ENCODE data around the gene TMEM131L.

The TMEM131L gene

DNA sequence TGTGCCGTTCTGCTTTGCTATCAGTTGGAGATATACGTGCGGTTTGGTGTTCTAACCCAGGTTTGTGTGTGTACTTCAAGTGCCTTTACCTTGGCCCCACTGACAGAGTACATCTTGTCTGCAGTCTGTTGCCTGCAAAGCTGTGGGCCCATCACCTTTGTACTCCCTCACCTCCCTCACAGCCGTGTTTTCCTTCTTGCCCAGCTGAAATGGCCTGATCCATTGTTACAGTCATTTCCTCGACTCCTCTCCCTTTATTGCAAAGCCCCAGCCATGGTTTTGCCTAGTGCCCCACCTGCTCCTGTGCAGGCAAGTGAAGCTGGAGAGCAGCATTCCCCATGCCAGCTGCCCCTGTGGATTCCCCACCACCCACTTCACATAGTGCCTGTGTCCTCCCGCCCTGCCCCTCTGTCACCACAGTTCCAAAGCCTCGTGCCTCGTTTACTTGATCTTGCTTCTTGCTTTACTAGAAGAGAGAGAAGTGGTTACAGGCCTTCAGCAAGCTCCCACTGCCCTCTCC lies 162.7 kb downstream of the TMEM131L start:
- no peak for DNase-seq

DNA sequence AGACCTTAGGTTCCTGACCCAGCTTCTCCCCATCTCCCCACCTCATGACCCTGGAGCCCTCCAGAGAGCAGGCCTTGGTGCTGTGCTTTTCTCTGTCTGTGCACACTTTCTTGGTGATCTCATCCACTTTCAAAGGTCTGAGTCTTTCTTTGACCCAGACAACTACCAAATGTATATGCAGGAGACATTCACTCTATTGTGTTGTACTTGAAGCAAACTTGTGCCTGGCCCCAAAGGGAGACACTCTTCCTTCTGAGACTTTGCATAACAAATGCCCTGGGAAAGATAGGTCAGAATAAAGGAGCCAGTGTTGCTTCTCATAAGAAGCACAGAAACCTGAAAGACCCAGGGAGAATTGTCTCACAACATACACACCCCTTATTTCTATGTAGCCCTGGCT lies 163.6 kb downstream of the TMEM131L start:
- DNase-seq, result no peak

DNA sequence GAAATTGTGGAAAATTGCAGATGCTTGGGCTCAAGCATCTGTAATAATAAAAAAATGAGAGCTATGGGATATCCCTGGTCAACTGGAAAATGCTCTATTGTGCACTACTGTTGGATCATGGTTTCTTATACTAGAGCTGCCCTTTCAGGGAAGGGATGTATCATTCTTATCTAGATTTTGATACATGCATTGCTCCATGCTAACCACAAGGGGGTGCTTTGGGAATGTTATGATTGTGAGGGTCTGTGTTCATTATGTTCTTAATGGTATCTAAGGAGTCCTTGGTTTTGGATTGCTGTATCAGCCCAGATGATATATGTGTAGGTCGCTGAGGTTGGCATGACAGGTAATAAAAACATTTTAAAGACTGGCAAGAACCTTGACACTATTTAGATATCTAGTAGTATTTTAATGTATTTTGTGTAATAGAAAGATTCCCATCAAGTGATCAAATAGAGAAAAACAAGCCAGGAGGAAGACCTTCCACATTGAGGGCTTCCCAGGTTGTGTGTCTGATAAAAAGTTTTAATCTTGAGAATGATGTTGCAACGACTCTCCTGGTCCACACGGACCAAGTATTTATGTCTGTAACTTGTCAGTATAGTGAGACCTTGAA lies 168.7 kb downstream of the TMEM131L start:
- peak; percentile 26 for DNase-seq

DNA sequence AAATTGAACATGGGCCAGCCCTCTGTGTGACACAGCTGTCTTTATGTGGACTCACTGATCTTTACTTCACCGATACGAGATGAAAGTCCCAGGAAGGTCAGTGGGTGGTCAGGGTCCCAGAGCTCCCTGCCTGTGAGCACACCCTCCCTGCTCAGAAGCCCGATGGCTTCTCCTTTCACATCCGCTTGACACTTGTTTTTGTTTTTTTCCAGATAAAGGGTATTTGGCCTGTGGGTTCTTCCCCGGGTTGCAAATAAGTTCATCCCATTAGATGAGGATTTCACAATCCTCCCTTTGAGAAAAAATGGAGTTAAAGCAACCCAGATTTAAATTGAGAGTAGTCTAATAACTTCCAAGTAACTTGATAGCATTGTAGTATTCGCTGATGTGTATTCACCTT lies 169.7 kb downstream of the TMEM131L start:
- DNase-seq, result no peak

DNA sequence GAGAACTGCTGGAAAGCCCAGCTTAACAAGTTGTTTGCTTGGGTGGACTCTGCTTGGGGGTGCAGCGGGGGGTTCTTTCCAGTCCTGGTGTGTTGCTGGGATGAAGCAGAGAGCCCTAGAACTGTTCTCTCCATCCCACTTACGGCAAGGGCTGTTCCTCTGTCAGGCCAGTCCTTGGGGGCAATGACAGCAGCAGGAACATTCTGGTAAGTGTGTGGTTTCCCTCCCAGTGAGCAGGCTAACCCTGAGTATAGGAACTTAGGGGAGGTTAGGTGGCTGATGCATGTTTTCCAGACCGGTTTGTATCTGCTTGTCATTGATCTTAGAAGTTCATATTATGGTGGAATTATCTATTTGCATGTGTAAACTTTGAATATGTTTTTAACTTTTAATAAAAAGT lies 171.0 kb downstream of the TMEM131L start:
- DNase-seq, result no peak

DNA sequence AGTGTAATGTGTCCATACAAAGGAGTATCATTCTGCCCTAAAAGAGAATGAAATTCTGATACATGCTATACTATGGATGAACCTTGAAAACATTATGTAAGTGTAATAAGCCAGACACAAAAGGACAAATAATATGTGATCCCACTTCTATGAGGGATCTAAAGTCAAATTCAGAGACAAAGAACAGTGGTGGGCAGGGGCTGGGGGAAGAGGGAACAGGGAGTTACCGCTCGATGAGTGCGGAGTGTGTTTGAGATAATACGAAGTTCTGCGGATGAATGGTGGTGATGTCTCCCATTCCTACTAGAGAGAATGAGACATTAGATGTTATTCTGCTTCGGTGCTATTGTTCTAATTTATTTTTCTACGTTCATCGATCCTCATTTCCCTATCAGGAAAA lies 171.9 kb downstream of the TMEM131L start:
- DNase-seq, result no peak

DNA sequence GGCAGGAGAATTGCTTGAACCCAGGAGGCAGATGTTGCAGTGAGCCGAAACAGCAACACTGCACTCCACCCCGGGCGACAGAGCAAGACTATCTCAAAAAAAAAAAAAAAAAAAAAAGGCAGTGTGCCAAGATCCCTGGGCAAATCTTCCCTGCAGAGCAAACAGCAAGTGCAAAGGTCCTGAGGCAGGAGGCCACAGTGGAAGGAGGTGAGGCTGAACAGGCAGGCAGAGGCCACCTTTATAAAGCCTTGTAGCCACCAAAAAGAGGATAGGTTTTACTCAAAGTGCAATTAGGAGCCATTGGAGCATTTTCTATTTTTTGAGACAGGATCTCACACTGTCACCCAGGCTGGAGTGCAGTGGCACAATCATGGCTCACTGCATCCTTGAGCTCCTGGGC lies 172.8 kb downstream of the TMEM131L start:
- no peak for DNase-seq

DNA sequence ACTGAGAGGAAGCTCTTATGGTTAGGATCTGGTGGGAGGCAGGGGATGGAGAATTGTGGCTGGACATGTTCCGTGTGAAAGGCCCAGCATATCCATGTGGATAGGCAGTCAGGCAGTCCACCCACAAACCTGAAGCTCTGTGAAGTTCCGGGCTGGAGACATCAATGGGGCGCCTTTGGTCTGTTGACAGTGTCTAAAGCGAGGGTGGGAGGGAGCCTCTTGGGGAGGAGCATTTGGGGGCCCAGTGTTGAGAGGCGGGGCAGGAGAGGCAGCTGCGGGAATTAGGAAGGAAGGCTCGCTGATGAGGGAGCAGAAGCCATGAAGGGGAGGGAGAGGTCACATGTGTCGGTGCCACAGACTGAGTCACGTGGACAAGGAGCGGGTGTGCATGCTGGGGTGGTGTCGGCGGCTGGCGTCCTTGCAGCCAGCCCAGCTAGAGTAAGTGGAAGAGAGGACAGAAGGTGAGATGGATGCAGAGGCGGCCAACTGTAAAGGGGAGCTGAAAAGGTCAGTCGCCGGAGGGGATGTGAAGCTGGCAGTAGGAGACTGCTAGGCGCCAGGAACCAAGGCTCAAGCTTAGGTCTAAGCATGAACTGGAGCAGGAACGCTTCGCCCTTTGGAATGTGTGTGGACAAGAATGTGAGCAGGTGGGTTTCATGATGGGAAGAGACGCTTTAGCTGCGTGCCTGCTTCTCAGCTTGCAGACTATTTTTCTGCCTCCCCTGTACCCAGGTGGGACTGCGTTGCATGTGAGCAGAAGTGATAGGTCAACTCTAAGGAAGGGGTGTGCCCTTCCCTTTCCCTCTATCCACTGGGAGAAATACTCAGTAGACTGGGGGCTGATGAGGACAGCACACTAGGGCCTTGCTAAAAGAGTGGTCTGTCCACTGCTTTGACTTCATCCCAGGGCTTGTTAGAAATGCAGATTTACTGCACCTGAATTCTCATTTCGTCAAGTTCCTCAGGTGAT lies 174.0 kb downstream of the TMEM131L start:
- no peak for DNase-seq

DNA sequence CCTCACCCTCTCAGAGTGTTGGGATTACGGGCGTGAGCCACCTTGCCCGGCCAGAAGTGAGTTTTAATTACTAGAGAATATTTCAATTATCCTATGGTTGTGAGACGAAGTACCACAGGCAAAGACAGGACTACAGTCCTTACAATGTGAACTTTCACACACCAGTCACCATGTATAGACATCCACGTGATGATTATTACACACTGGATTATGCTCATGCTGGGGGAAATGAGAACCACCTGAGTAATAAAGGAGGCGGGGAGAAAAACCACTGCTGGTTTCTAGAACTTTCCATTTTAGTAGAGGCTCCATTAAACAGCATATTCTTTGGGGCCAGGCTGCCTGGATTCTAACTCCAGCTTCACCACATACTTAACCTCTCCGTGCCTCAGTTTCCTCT lies 175.4 kb downstream of the TMEM131L start:
- no peak for DNase-seq

DNA sequence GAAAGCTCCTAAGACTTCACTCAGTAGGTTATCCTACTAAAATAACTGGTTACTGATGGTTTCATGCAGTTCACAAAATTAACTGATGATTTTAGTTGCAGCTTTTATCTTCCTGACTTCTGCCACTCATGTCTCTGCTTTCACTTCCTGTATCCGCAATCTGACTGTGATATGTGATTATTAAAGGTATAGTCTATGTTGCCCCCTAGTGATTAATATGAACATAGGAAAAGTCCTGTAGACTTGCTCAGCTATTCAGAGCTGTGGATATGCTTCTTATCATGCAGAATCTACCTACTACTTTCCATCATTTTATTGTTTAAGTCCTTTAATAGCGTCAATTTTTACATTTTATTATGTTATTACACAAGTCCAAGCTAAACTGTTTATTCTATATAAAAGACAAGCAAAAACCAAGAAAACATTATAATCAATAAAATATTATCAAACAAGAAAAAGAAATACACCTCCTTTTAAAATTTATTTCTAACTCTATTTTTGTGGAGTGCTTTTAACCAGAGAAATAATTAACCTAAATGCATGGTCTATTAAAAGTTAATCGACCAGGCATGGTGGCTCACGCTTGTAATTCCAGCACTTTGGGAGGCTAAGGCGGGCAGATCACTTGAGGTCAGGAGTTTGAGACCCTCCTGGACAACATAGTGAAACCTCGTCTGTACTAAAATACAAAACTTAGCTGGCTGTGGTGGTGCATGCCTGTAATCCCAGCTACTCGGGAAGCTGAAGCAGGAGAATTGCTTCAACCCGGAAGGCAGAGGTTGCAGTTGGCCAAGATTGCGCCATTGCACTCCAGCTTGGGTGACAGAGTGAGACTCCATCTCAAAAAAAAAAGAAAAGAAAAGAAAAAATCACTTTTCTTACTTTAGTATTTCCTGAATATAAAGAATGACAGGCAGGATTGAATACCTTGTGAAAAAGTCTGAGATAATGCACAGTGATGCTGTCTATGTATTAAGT lies 177.5 kb downstream of the TMEM131L start:
- peak; percentile 67 for DNase-seq

DNA sequence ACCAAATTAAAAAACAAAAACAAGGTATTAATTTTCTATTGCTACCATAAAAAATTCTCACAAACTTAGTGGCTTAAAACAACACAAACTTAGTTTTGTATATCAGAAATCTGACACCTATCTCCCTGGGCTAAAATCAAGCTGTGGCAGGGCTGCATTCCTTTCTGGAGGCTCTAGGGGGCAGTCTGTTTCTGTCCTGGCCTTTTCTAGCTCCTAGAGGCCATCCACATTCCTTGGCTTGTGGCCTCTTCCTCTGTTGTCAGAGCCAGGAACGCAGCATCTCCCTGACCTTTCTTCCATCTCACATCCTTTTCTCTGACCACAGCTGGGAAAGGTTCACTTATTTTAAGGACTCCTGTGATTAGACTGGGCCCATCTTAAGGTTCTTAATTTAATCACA lies 179.0 kb downstream of the TMEM131L start:
- DNase-seq, result no peak

DNA sequence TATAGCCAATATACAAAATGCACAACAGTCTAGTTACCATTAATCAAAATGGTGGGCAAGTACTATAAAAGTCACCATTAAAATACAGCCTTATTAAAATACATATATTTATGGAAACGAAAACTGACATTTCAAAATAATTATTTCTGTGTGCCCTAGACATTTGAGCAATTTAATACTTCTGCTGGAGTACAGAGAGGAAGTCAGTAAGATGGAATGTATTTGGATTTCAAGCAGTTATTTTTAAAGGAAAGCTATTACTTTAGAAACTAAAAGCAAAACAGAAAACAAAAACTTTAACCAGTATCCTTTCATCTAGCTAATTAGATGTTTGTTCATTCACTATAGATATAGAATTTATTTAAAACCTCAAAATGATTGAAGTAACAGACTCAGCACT lies 180.1 kb downstream of the TMEM131L start:
- no peak for DNase-seq

DNA sequence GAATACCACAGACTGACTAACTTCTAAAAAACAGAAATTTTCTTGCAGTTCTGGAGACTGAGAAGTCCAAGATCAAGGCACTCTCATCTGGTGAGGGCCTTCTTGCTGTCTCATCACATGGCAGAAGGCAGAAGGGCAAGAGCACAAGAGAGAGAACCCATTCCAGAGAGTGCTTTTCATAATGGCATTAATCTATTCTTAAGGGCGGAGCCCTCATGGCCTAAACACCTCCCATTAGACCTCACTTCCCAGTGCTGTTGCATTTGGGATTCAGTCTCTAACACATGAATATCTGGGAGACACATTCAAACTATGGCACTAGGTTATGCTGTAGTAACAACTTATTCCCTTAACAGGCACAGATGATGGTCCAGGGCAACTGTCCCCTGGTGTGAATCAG lies 180.8 kb downstream of the TMEM131L start:
- no peak for DNase-seq

DNA sequence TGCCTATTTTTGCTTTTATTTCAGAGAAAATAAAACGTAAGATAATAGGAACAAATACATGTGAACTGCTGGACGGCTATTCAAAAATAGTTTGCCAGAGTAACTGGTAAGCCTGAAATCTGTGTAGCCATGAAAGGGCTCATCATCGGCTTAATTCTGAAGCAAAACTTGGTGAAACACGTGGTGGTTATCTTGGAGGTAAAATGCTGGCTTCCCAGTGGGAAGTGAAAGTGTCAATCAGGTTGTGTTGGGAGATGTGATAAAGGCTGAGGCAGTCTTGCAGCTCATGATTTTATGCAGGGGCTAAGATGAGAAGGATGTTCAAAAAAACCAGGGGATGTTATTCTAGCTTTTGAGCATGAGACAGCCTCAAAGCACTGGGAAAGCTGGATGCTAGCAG lies 181.8 kb downstream of the TMEM131L start:
- no peak for DNase-seq

DNA sequence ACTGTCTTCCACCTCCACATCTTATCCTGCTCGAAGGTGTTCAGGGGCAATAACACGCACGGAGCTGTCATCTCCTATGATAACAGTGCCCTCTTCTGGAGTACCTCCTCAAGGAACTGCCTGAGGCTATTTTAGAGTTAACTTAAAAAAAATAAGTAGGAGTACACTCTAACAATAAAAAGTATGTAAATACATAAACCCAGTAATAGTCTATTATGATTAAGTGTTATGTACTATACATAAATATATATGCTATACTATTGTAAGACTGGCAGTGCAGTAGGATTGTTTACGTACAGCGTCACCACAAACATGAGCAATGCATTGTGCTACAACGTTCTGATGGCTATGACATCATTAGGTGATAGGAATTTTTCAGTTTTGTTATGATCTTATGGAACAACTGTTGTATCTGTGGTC lies 183.4 kb downstream of the TMEM131L start:
- peak; percentile 58 for DNase-seq

DNA sequence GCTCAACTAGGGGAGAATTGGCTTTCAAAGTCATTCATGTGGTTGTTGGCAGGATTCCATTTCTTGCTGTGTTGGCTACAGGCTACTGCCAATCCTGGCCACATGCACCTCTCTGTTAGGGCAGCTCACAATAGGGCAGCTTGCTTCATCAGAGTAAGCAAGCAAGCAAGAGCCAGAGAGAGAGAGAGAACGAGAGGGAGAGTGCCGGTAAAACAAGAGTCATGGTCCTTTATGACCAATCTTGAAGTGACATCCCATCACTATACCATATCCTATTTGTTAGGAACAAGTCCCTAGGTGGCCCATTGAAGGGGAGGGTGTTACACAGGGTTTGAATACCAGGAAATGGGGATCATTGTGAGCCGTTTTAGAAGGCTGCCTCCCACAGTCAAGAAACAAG lies 185.0 kb downstream of the TMEM131L start:
- no peak for DNase-seq

DNA sequence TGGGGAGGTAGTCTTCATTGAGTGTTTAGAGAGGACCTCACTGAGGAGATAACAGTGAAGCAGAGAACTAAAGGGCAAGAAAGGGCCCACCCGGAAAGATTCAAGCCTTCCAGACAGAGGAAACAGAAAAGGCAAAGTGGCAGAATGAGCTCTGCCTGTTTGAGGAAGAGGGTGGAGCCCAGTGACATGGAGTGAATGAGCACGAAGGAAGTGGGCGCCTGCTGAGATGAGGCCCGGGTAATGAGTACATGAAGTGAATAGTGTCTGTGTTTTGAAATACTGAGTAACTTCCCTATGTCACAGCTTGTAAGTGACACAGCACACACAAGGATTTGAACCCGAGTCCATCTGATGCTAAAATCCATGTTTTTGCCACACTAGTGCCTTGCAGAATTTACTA lies 185.4 kb downstream of the TMEM131L start:
- DNase-seq, result no peak

DNA sequence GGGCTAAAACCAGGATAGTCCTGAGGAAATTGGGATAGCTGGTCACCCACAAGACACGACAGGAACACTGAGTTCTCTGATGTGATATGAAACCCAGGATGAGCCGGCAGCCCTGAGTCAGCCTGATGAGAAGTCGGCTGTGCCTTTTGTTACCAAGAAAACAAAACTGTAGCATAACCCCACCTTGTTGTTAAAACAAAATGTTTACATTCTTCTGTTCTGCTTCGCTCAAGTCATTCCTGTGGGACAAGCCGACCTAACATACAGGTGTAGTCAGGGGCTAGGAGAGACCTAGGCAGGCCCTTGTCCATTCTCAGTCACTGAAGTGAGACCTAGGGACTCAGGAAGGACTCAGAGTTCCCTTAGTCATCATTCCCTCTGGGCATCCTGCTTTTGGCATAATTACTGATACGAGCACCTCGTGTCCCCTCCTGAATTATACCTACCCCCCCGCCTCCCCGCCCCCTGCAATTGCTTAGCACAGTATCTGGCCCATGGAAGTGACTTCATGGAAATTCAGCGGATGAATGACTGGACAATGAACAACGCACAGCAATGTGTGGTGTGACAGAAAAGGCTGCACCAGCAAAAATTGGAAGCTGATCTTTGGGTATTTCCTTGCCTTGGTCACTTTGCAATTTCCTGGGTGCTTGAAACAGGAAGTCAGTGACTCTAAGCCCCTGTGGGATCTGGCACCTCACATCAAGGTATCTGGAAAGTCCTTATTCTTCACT lies 186.1 kb downstream of the TMEM131L start:
- no peak for DNase-seq

DNA sequence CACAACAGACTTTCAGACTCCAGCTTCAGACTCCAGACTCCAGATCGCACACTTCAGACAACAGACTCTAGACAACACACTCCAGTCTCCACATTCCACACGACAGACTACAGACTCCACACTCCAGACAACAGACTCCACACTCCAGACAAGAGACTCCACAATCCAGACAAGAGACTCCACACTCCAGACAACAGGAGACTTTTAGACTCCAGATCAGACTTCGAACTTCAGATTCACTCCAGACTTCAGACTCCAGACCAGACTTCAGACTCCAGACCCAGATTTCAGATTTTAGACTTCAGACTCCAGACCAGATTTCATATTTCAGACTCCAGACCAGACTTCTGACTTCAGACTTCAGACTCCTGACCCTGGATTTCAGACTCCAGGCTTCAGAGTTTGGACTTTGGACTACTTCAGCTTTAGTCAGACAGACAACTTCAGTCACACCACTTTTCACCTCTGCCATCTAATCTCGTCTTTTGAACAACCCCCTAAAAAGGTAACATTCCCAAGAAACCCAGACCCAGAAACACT lies 188.9 kb downstream of the TMEM131L start:
- DNase-seq, result no peak

DNA sequence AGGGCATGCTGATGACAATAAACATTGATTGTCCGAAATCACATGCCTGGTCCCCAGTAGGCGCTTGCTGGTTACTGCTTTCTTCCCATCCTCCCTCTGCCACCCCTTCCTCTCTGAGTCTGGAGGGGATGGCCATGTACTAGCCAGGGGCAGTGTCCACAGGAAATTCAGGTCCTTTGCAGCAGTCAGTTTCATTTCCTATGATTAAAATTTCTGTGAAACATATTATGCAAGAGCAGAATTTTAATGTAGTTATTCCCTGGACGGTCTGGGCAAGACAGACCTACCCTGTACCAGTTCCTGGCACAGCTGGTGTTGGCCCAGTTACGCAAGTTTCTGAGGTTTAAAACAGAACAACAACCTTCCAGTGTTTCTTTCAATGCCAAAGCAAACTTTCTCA lies 189.8 kb downstream of the TMEM131L start:
- DNase-seq, result no peak

DNA sequence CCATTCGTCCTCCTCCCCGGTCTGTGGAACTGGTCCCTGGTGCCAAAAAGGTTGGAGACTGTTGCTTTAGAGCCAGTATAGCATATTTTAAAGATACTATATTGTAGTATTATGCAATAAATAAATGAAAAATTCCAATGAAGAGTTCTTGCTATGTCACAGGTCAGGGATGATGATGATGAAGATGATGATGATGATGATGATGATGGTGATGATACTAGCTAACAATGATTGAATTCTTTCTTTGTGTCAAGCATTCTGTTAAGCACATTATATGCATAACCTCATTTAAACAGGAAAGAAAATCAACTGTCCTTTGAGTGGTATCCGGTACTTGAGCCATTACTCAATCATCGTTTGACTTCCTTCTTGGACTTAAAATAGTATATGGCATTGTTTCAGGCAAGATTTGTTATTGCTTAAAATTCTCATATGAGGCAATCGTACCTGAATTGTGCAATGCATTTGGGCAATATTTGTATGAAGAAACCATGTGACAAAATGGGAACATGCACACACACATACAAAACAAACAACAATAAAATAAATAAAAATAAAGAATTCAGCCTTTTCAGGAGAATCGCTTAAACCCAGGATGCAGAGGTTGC lies 195.2 kb downstream of the TMEM131L start:
- no peak for DNase-seq

DNA sequence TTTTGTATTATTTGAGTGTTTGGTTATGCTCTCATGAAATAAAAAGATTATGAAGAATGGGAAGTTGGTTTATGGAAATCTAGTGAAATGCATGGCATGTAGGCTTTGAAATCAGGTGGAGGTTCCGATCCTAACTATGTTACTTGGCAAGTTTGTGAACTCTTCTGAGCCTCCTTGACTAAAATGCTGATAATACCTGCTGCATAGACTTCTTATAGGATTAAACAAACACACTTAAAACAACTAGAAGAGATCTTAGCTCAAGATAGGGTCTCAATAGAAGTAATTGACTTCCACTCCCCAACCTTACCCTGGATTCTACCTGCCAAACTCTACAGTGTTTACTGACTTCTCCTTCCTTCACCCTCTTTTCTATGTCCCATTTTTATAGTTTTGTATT lies 195.7 kb downstream of the TMEM131L start:
- DNase-seq, result no peak
